HK-2 (cell line): Measurements from ENCODE around the gene COCH.

ENCODE experiments used
- DNase-seq: peaks from one replicate; pipeline ENCODE4 v3.0.0-alpha.2; 2018; ENCODE audit not compliant: unreplicated experiment

The COCH gene

DNA sequence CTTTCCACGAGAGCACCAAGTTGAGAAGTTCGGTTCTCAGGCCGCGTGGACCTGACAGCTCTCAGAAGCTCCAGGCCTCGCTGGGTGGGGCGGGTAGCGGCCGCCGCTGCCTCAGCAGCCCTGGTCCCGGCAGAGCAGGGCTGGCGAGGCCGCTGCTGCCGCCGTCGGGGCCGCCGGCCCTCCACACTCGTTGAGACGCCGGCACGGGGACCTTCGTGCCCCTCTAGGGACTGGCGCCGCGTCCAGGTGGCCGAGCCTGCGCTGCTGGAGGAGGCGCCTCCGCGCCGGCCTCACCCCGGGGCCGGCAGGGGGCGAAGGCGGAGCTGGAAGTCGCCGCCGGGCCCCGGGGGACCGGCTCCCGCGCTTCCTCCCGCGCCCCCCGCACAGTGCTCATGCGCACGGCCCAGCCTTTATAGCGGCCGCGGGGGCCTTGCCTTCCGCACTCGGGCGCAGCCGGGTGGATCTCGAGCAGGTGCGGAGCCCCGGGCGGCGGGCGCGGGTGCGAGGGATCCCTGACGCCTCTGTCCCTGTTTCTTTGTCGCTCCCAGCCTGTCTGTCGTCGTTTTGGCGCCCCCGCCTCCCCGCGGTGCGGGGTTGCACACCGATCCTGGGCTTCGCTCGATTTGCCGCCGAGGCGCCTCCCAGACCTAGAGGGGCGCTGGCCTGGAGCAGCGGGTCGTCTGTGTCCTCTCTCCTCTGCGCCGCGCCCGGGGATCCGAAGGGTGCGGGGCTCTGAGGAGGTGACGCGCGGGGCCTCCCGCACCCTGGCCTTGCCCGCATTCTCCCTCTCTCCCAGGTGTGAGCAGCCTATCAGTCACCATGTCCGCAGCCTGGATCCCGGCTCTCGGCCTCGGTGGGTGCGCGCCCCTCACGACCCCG, at the start of gene COCH:
COCH (plus strand) TSS at position 440 of the 879 bp plus-strand sequence; CDS start at position 820, 380 bp downstream.
- DNase-seq = peak; percentile 64

DNA sequence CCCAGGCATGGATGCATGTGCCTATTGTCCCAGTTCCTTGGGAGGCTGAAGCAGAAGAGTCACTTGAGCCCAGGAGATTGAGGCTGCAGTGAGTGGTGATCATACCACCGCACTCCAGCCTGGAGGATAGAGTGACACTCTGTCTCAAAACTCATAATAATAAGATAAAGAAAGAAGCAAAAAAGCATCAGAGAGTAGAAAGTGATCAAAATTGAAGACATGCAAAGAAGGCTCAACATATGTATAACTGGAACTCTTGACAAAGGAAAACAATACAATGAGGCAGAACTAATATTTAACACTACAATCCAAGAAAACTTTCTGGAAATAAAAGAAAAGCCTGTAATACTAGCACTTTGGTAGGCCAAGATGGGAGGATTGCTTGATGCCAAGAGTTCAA, 48.3 kb upstream of the COCH start:
- DNase-seq = no peak

DNA sequence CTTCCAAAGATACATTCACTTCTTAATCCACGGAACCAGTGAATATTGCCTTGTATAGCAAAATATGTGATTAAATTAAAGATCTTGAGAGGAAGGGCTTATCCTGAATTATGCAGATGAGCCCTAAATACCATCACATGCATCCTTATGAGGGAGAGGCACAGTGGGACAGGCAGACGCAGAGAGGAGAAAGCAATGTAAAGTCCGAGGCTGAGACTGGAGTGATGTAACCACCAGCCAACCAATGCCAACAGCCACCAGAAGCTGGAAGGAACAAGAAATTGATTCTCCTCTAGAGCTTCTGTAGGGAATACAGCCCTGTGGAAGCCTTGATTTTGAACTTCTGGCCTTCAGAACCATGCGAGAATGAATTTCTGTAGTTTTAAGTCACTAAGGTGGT, 44.5 kb upstream of the COCH start:
- no peak for DNase-seq

DNA sequence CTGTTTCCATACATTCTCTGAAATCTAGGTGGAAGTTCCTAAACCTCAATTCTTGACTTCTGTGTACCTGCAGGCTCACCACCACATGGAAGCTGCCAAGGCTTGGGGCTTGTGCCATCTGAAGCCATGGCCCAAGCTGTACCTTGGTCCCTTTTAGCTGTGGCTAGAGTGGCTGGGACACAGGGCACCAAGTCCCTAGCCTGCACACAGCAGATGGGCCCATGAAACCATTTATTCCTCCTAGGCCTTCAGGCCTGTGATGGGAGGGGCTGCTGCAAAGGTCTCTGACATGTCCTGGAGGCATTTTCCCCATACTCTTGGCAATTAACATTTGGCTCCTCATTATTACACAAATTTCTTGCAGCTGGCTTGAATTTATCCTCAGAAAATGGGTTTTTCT, 40.0 kb upstream of the COCH start:
- DNase-seq = no peak

DNA sequence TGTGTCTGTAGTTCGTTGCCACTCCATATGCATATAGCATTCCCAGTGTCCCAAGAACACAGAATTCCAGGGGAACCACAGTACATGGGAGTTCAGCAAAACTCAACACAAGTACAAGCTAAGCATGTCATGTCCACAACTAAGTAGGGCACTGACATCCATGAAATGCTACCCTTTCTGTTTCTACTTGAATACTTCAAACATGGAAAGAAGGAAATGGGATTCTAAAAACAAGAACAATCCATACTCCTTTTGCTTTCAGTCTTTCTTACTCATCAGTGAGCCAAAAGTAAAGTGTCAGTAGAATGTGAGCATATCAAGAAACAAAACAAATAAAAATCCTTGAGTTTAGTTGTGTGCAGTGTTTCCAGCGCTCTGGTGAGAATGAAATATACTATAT, 36.0 kb upstream of the COCH start:
- DNase-seq = no peak

DNA sequence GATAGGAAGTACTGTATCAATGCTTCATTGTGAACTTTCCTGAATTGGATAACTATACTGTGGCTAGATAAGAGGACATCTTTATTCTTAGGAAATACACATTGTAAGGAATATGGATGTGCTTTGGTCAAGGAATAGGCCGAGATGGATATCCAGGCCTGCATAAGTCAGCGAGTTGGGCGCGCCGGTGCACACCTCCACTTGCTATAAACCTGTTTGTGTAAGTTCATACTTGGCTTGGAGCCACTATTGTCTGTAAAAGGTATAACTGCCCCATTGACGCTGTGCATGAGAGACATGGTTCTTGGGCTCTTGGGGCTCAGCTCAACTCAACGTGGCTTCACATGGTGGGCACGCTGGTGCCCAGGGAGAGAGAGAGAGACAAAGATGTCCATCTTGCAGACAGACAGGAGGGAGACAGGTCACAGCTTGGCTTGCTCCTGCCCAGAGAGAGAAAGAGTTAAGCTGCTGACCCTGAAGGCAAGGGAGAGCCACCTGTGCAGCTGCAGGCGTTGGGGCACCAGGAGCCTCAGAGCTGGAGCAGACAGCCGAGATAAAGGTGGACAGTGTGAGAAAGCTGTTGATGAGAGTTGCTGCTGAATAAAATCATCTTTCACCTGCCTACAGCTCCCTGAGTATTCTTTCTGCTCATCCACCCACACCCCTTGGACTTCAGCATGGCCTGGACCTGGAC, 34.1 kb upstream of the COCH start:
- no peak for DNase-seq

DNA sequence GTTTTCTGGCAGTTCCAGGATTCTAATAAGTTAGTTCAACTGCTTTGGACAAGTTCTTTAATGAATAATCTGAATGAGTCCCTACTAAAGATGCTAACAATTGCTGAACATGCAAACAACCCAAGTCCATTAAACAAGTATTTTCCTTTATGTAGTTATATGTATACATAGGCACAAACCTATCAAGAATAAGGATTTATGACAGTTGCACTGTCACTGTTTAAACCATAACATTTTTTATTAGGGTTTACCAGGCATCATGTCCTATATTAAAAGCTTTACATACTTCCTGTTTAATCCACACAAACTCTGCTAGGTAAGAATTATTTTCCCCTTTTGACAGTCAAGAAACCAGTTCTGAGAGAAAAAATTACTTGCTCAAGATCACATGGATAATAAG, 31.9 kb upstream of the COCH start:
- DNase-seq = no peak

DNA sequence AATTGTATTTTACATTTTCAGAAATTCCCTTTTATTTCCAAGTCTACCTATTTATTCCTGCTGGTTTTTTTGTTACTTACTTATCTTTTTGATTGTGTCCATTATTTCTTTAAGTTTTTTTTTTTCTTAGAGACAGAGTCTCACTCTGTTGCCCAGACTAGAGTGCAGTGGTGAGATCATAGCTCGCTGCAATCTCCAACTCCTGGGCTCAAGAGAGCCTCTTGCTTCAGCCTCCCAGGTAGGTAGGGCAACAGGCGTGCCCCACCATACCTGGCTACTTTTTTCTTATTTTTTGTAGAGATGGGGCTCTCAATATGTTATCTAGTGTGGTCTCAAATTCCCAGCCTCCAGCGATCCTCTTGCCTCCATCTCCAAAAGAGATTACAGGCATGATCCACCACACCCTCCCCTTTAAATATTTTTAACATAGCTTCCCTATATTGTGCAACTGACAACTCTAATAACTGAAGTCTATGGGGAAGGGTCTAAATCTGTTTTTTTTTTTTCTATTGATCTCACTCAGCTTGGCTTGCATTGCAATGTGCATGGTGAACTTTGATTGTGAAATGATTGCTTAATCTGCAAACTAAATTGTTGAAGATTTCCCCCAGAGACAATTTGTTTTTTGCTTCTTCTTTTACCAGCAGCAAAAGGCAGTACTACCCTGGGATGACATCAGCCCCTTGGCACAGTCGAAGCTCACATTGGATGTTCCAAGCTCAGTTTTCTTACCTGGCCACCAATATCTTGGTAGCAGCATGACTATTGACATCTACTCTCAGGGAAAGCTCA, 25.7 kb upstream of the COCH start:
- no peak for DNase-seq

DNA sequence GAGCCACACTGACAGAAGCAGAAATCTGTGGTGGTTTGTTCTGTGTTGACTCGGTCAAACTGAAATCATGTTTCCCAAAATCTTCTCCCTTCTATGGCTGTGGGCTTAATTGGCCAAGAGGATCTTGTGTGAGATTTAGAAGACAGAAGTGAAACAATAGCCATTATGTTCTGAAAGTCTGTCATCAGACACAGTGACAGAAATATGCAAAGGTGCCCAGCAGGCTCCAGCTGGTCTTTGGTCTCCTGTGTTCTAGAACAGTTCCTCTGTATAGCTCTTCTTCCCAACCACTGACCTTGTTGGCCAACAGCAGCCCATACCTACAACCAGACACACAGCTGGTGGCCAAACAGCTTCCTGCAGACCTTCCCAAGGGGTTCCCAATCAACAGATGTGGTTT, 25.0 kb upstream of the COCH start:
- no peak for DNase-seq

DNA sequence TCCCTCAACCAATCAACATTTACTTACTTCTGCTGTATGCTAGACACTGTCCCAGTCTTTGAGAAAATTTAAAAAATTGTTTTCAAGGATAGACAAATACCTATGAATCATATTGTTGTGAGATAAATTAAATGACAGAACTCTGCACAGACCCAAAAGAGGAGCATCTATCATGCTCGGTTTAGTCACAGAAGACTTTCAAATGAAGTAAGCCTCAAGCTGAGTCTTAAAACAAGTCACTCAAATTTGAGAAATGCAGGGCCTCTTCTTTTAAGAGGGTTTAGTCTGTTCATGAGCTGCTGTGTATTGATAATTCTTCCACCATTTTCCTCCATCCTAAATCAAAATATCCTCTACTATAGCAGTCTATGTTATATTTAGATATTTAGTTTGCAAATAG, 24.4 kb upstream of the COCH start:
- DNase-seq = no peak

DNA sequence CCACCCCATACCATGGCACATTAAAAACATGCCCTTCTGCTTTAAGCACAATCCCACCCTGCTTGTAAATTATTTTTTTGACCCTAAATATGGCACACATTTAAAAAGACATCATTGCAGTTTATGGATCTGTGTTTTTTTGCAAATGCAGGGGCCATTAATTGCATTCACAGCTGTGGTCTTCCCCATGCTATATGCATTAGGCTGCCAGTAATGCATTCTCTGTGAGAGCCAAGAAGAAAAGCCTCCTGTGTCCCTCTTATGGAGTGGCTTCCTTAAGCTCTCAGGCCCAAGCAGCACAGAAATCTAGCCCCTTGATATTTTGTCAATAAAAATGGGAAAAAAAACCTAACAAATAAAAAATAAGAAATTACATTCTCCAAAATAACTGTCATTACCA, 20.4 kb upstream of the COCH start:
- no peak for DNase-seq

DNA sequence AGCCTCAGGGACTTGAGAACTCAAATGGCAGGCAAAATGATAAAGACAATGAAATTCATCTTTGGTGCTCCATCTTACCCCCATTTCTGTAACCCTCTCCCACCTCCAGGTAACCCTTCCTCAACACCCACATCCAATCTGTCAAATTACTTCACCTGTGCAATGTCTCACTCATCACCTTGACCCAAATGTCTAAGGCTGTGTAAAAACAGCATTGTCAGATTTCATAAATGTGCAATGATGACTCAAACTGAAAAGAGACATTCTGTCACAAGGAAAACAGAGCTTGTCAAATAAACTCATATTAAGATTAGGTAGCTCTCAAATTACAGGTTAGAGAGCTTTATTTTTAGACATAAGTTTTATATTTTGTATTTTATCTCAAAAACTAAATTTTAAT, 19.9 kb upstream of the COCH start:
- no peak for DNase-seq

DNA sequence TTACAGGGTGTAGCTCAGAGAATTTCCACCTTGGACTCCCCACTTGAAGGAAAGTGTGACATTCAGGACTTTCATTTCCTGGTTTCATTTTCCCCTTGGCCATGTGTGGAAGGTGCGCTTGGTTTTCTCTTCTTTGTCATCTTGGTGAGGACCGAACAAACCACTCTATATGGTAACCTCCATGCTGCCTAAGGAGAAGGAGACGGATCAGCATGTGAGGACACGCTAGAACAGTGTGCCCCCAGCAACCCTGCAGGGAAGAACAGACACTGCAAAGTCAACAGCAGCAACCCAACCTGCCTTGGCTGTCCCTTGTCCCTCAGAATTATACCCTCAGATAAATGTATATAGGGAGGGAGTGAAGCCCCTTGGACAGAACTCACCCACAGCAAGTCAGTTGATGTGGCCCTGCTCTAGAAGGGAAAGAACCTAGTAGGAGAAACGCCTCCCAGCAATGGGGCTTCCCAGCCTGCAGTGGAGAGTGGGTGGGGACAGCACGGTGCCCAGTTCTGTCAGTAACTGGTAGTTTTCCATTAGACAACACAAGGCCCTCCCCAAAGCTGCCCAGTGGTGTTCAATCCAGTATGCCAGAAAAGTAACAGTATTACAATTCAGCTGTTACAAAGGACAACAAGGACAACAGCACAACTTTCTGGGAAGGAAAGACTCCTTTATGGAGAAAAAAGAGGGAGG, 18.9 kb upstream of the COCH start:
- no peak for DNase-seq

DNA sequence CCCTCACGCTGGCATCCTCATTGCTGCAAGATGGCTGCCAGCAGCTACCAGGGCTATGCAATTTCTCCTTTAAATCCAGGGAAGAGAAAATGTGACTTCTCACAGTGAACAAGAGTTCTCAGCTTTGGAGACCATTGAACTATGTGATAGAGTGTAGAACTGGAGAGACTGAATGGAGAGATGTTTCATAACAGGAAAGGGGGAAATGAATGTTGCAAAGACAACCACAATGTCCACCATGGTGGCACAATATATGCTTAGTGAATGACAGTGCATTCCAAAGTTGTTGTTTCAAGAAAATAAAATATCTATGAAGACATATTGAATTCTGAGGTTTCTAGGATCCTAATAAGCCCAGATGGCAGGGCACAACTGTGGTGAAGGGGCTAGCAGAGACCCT, 13.2 kb upstream of the COCH start:
- no peak for DNase-seq

DNA sequence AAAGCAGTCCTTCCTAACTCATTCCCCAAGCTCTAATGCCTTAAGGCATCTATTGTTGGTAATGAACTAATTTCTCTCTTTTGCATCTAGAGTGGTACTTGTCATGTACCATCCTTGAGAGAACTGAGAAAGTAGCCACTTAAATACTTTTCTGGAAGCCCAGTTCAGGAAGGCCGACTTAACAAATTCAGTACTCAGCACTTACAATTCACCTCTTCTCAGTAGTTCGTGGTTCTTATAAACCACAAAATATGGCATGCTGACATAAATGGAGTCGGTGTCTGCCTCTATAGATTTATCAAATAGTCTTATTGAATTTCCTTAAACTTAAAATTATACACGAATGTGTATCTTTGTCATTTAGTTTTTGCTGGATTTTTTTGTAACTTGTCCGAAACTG, 9.4 kb upstream of the COCH start:
- no peak for DNase-seq

DNA sequence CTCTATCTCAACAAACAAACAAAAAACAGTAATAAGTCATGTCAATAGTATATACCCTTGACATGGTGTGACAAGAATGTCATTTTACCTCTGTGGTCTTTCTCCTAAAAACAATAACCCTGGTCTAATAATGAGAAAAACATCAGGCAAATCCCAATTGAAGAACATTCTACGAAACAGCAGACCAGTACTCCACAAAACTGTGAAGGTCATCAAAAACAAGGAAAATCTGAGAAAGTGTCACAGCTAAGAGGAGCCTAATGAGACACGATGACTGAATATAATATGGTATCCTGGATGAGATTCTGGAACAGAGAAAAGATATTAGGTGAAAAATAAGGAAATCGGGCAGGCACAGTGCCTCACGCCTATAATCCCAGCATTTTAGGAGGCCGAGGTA, 5.6 kb upstream of the COCH start:
- DNase-seq = no peak

DNA sequence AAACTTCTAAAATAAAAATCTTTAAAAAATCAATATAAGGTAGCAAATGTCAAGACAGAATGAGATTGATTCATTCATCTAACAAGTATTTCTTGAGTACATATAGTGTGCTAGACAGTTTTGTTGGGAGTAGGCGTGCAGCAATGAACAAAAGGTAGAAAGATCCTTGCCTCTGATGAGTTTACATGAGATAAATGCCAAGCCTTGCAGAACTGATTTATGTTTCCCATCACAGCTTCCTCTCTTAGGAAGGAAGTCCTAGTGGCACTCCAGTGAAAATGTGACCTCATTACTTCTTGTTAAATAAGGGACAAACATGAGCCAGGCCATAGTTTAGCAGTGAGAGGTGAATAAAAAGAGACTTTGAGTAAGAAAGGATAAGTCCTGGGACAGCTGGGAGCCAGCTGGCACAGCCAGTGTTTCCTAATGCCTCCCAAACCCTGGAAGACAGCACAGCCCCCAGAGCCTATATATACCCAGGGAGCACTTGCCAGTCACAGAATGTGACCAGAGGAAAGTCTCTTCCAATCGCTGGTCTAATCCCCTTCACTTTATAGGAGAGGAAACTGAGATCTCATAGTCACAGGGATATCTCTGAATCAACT, 4.7 kb upstream of the COCH start:
- DNase-seq = no peak

DNA sequence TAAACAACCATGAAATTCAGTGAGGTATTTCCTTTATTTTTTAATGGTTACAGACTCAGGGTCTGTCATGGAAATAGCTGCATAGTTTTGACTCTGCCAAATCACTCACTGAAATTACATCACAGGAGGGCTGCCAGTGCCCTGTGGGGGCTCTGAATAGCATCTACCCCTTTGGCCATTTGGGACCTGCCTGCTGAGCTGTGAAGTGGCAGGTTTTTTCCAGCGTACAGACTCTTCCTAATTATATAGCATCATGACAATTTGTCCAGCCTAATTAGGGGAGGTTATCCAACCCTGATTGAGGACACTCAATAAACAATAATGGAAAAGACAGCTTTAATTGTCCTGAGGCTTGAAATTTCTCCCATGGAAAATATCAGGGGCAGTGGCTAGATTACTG, 1.8 kb upstream of the COCH start:
- no peak for DNase-seq

DNA sequence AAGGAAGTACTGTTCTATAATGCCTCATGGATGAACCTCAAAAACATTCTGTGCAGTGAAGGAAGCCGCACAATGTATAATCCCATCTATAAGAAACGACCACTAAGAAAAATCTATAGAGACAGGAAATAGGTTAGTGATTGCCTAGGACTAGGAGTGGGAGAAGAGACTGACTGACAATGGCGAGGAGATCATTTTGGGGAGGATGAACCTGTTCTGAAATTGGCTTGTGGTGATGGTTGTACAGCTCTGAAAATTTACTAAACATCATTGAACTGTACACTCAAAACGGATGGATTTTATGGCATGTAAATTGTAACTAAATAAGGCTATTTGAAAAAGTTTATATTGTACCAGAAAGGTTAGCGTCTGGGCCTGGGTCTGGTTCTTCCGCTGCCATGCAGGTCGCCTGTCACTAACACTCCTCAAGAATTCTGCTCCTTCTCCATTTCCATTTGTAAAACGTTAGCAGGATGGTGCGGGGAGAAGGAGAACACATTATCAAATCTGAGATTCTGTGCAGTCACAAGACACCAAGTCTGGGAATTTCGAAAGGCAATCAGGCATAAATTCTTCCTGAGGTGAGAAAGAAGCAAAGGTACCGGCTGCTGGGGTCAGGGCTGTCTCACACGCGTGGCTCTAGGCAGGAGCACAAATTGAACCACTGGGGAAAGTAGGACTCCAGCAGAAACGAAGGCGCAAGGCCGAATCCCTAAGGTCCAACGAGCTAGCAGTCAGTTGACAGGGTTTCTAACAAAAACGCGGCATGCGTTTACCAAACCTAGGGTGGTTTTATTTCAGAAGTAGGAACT, 845 bp upstream of the COCH start:
- DNase-seq = no peak

DNA sequence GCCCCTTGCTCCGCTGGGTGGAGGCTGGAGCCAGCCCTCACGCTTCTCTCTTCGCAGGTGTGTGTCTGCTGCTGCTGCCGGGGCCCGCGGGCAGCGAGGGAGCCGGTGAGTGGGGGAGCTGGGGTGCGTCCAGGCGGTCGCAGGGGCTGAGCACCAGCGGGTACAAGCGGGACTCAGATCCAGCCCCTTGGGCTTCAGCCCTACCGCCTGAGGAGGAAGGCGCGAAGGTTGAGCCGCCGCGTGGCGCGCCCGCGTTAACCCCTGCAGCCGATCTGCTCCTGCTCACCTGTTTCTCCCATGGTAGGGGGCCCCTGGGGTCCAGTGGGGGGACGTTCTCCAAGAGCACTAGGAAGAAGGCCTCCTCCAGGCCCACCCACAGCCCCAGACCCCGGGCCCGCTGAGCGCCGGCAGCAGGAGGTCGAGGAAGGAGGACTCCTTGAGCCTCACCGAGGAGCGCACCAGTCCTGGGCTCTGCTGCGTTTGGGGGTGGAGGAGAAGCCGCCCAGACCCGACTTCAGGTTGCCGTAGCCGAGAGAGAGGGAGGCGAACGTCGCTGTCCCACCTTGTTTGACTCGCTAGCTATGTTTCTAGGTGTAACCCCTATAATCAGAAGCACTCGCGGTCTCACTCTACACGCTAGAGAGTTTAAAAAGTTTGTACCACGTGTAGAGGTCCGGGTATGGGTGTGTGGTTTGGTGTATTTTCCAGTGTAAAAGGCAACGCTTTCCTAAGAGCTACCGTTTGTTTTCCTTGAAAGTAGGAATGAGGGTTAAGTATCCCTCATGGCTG, 834 bp downstream of the COCH start:
- DNase-seq = peak; percentile 5
